Karpas-422 (cell line): ENCODE data around the gene PDZK1IP1. TPM values are rescaled to one million over a fixed set of nuclear protein-coding genes. Genes with fewer than 3 reads are reported as not detected.

ENCODE experiments used
- DNase-seq: peaks from one replicate; pipeline ENCODE4 v3.0.0-alpha.2; 2015
- H2AFZ ChIP-seq: fragments of 200-600 bp; sonication (generic); 2 replicates; pipeline ENCODE4 v1.6.1; 2014; ENCODE audit warnings: antibody characterized with exemption, low read length, mixed read lengths
- H3K27ac ChIP-seq: fragments of 200-600 bp; sonication (generic); 2 replicates; pipeline ENCODE4 v1.5.1; 2014; ENCODE audit warnings: mild to moderate bottlenecking, low read length, moderate library complexity
- H3K27me3 ChIP-seq: fragments of 200-600 bp; sonication (generic); 2 replicates; pipeline ENCODE4 v1.6.1; 2014; ENCODE audit warnings: low read length, mixed read lengths
- H3K36me3 ChIP-seq: fragments of 200-600 bp; sonication (generic); 2 replicates; pipeline ENCODE4 v1.6.1; 2014; ENCODE audit warnings: low read length, mixed read lengths; ENCODE audit not compliant: insufficient read depth
- H3K4me1 ChIP-seq: fragments of 200-600 bp; sonication (generic); 2 replicates; pipeline ENCODE4 v1.6.1; 2014; ENCODE audit warnings: mild to moderate bottlenecking, low read length, mixed read lengths
- H3K4me2 ChIP-seq: fragments of 200-600 bp; sonication (generic); 2 replicates; pipeline ENCODE4 v1.6.1; 2014; ENCODE audit warnings: low read length, low read depth, mild to moderate bottlenecking; ENCODE audit not compliant: poor library complexity, severe bottlenecking
- H3K4me3 ChIP-seq: fragments of 200-600 bp; sonication (generic); 2 replicates; pipeline ENCODE4 v1.5.1; 2014; ENCODE audit warnings: mild to moderate bottlenecking, antibody characterized with exemption, low read length, mixed read lengths
- H3K79me2 ChIP-seq: fragments of 200-600 bp; sonication (generic); 2 replicates; pipeline ENCODE4 v1.6.1; 2014; ENCODE audit warnings: mild to moderate bottlenecking, low read length, mixed read lengths
- H3K9ac ChIP-seq: fragments of 200-600 bp; sonication (generic); 2 replicates; pipeline ENCODE4 v1.6.0; 2014; ENCODE audit warnings: low read length
- H3K9me2 ChIP-seq: fragments of 200-600 bp; sonication (generic), shearing (Covaris generic); replicated peaks from 2 replicates; pipeline ENCODE4 v1.6.0; 2014; ENCODE audit warnings: mild to moderate bottlenecking, low read length, moderate library complexity; ENCODE audit not compliant: insufficient read depth
- H3K9me3 ChIP-seq: fragments of 300-700, 200-600 bp; sonication (generic); 2 replicates; pipeline ENCODE4 v1.6.1; 2014; ENCODE audit warnings: low read length, mixed read lengths
- H4K20me1 ChIP-seq: fragments of 200-600 bp; sonication (generic); 2 replicates; pipeline ENCODE4 v1.6.1; 2014; ENCODE audit warnings: mild to moderate bottlenecking, antibody characterized with exemption, low read length, low read depth; ENCODE audit not compliant: insufficient read depth
- total RNA-seq: library from RNA; depleted of rRNA; stranded (reverse); fragments of >200 nt; shearing (Covaris generic); gene quantifications from 2 replicates; pipeline ENCODE4 v1.2.3, GENCODE V29; 2014; ENCODE audit warnings: low replicate concordance

PDZK1IP1 gene
- total RNA-seq, 1 experiment from 2014 or later, result not detected

DNA sequence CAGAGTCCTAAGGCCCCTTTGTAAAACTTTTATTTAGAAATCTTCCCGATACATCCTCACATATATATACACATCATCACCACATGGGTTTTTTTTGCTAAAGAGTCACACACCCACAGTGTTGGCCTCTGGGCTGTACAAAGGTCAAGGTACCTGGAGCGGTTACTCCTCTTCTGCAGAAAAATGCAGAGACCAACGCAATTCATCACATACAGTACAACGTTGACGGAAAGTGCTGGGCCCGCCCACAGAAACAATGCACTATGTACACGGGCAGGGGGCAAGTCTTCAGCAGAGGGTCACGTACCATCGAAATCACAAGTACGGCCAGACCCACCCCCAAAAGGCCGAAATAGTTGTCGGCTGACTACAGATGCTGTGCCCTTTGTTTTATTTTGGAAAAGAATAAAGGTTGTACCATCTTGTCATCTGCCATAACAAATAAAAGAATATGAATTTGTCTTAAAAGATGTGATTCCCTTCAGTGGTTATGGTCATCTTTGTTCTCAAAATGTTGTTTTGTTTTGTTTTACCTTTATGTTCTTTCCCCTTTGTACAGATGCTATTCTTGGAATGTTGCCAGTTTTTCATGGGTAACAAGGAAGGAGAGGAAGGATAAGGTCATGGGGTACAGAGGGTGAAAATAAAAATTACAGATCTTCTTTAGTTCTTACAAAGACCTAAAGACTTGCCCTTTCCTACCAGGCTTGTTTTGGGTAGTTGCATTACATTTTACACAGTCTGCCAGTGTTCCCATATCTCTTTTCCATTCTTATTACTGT lies 26.6 kb upstream of the PDZK1IP1 start:
- H3K27ac ChIP-seq, result no peak overlapping the region
- DNase-seq, result no peak
- H3K4me2 ChIP-seq, result no peak overlapping the region
- no peaks in the 10 kb centered on the region for H3K9me2 ChIP-seq
- no peaks in the 10 kb centered on the region for H3K36me3 ChIP-seq
- H3K9ac ChIP-seq, result no peak overlapping the region
- H3K4me1 ChIP-seq, result no peaks in the 10 kb centered on the region
- H2AFZ ChIP-seq, result no peak overlapping the region
- H4K20me1 ChIP-seq, result no peaks in the 10 kb centered on the region
- H3K27me3 ChIP-seq, result no peaks in the 10 kb centered on the region
- H3K79me2 ChIP-seq, result no peaks in the 10 kb centered on the region
- H3K4me3 ChIP-seq, result no peak overlapping the region
- H3K9me3 ChIP-seq, result no peaks in the 10 kb centered on the region

DNA sequence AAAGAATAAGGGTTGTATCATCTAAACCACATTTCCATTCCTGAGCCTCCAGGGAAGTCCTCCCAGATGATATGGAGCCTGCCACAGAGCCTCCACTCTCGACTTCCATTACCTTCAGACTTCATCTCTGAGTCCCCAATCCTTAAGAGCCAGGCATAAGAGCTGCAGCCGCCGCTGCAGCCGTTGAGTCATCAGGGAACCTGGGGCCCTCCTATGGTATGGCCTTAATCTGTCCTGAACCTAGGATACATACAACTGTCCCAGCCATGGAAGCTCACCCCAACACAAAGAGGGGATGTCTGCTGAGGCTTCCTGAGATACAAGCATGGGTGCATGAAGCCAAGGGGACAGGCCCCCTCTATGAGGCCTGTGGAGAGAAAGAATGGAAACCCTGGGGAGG lies 25.9 kb upstream of the PDZK1IP1 start:
- DNase-seq, result no peak
- H3K4me2 ChIP-seq, result no peak overlapping the region

DNA sequence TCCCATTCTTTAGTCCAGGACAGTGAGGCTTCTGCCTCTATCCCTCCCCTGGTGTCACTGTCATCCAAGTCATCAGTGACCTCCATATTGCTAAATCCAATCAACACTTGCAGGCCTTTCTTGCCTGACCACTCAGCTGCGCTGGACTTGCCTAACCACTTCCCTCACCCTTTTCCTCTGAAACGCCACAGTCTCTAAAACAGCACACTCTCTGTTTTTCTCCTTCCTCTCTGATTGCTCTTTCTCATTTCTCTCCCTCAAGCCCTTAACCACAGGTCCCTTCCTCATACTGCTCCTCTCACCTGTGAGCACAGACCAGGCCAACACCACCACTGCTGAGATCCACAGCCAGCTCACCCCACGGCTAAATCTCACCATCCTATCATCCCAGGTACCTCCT lies 24.7 kb upstream of the PDZK1IP1 start:
- Histone ChIP-seq H3K36me3 (no peaks in the 10 kb centered on the region), H3K9me2 (no peaks in the 10 kb centered on the region), H2AFZ (no peak overlapping the region), H3K4me2 (no peak overlapping the region), H4K20me1 (no peaks in the 10 kb centered on the region), H3K79me2 (no peaks in the 10 kb centered on the region), H3K9ac (no peak overlapping the region), H3K27me3 (no peaks in the 10 kb centered on the region), H3K4me1 (no peaks in the 10 kb centered on the region), H3K9me3 (no peaks in the 10 kb centered on the region), H3K4me3 (no peak overlapping the region), H3K27ac (no peak overlapping the region)
- no peak for DNase-seq

More for the DNA sequence above, 25.9 kb upstream of the PDZK1IP1 start:
- Histone ChIP-seq H3K9me3 (no peaks in the 10 kb centered on the region), H3K27me3 (no peaks in the 10 kb centered on the region), H3K4me1 (no peaks in the 10 kb centered on the region), H3K36me3 (no peaks in the 10 kb centered on the region), H4K20me1 (no peaks in the 10 kb centered on the region), H2AFZ (no peak overlapping the region), H3K79me2 (no peaks in the 10 kb centered on the region), H3K27ac (no peak overlapping the region), H3K9ac (no peak overlapping the region), H3K9me2 (no peaks in the 10 kb centered on the region), H3K4me3 (no peak overlapping the region)

DNA sequence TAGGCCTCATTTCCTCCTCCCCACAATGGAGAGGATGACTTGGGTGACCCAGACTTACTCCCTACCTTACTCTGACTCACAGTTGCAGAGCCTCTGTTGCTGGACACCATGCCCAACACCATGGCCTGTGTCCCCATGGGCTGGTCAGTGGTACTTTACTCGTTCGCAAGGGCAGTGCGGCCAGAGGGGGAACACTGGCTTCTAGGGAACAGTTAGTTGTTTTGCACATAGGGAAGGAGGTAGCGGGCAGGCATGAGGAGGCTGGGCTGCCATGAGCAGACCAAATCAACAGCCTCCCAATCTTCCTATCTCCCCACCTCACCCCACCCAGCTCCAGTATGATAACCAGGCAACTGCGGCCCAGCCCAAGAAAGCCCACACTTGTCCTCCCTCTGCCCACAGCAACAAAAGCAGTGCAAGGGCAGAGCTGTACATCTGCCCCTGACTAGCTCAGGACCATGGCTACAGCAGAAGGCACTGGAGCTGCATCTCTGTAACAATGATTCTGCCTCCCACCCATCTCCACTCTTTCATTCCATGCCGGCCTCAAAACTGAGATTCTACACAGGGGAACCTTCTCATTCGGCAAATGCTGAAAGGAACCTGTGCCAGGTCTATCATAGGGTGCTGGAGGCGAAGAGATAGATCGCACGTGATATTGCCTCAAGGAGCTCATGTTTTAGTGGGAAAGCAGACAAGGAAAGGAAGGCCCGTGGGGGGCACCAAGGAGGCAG lies 23.6 kb upstream of the PDZK1IP1 start:
- H4K20me1 ChIP-seq, result no peaks in the 10 kb centered on the region

DNA sequence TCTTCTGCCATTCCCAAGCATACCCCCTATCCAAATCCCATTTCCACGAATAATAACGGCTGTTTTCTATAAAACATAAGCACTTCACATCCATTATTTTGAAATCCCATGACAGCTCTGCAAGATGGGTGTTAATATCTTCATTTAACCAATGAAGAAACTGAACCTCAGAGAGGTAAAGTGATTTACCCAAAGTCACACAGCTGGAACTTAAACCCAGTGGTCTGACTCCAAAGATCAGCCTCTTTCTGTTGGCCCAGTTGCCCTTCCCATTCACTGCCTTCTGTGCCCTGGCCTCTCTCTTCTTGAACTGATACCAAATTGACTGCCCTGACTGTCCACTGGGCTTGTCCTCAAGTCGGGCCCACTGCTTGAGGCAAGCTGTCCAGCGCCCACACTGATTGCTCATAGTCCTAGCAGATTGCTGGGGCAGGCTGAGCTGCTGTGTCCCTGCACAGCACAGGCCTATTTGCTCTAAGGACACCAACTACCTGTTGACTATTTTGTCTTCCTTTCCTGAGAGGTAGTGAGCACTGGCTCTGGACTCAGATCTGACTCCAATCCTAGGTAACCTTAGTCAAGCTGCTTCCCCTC lies 22.9 kb upstream of the PDZK1IP1 start:
- H3K9ac ChIP-seq, result no peak overlapping the region
- H3K4me3 ChIP-seq, result no peak overlapping the region
- DNase-seq, result no peak
- no peaks in the 10 kb centered on the region for H4K20me1 ChIP-seq
- no peaks in the 10 kb centered on the region for H3K9me2 ChIP-seq
- H3K27ac ChIP-seq, result no peak overlapping the region
- H3K79me2 ChIP-seq, result no peaks in the 10 kb centered on the region
- no peaks in the 10 kb centered on the region for H3K9me3 ChIP-seq
- no peaks in the 10 kb centered on the region for H3K36me3 ChIP-seq
- no peak overlapping the region for H2AFZ ChIP-seq
- H3K27me3 ChIP-seq, result no peaks in the 10 kb centered on the region
- no peak overlapping the region for H3K4me2 ChIP-seq
- no peaks in the 10 kb centered on the region for H3K4me1 ChIP-seq

More for the DNA sequence above, 23.6 kb upstream of the PDZK1IP1 start:
- Histone ChIP-seq H3K9me3 (no peaks in the 10 kb centered on the region), H3K27ac (no peak overlapping the region), H3K27me3 (no peaks in the 10 kb centered on the region), H3K36me3 (no peaks in the 10 kb centered on the region), H3K9me2 (no peaks in the 10 kb centered on the region), H3K4me1 (no peaks in the 10 kb centered on the region), H3K9ac (no peak overlapping the region), H2AFZ (no peak overlapping the region), H3K4me3 (no peak overlapping the region), H3K79me2 (no peaks in the 10 kb centered on the region), H3K4me2 (no peak overlapping the region)
- no peak for DNase-seq

DNA sequence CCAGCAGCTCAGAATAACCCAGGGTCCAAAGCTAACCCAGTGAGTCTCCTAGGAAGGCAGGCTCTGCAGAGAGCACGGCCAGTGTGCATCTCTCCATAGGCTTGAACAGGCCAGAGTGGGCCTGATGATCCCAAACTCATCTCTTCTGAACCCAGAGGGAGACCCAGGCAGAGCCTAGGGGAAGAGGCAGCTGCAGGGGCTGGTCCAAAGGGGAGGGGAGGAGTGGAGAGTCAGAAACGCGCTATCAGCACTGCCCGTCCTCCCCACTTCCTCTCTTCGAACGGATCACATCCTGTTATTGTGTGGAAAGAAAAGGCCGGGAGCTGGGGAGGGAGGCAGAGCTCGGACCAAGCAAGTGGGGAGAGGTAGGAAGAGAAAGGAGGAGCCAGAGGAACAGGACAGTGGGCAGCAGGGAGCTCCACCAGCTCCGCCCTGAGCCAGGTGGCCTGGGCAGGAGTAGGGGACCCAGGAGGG lies 22.0 kb upstream of the PDZK1IP1 start:
- Histone ChIP-seq H3K4me1 (no peaks in the 10 kb centered on the region), H3K9me2 (no peaks in the 10 kb centered on the region), H3K4me3 (no peak overlapping the region), H2AFZ (no peak overlapping the region), H4K20me1 (no peaks in the 10 kb centered on the region), H3K79me2 (no peaks in the 10 kb centered on the region), H3K27me3 (no peaks in the 10 kb centered on the region), H3K4me2 (no peak overlapping the region), H3K9me3 (no peaks in the 10 kb centered on the region), H3K9ac (no peak overlapping the region), H3K27ac (no peak overlapping the region), H3K36me3 (no peaks in the 10 kb centered on the region)
- no peak for DNase-seq

DNA sequence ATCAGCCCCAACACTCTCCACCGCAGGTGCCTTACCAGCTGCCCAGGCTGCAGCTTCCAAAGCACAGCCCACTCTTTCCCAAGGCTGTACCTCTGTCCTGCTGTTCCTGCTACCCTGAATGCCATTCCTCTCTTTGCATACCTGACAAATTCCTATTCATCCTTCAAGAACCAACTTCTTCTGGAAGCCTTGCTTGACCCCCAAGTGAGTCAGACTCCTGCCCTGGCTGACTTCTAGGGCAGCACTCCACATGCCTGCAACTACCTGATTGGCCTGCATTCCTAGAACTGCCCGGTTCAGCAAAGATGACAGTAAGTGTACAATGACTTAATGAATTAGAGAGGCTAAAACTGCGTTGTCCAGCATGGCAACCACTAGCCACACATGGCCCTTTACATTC lies 20.8 kb upstream of the PDZK1IP1 start:
- Histone ChIP-seq H3K4me2 (no peak overlapping the region), H3K4me1 (no peaks in the 10 kb centered on the region), H3K9me2 (no peaks in the 10 kb centered on the region), H4K20me1 (no peaks in the 10 kb centered on the region), H3K9ac (no peak overlapping the region), H2AFZ (no peak overlapping the region), H3K4me3 (no peak overlapping the region), H3K79me2 (no peaks in the 10 kb centered on the region), H3K27ac (no peak overlapping the region), H3K36me3 (no peaks in the 10 kb centered on the region), H3K27me3 (no peaks in the 10 kb centered on the region), H3K9me3 (no peaks in the 10 kb centered on the region)
- DNase-seq, result no peak

DNA sequence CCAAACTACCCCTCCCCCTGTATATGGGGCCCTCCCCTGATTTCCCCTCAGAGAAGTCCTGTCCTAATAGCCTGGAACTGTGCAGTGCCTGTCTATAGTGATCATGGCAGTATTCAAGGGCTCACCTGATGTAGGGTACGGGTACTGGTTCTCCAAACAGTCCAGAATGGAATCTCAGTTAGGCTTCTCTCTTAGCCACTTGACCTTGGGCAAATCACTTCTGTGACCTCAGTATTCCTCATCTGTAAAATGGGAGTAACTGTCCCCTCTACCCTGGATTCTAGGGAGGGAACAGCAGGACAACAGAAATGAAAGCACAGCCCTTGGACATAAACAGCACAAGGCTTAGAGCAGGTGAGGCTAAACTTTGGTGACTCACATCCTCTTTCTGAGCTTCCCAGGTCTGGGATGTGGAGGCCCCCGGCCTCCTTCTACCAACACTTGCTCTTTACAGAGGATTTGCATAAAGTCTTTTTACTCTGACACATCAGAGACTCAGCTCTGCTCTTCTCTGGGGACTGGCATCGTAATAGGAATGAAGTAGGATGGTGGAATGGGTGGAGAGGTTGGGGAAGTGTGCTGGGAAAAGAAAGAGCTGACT lies 20.0 kb upstream of the PDZK1IP1 start:
- H3K27me3 ChIP-seq, result no peaks in the 10 kb centered on the region
- no peak overlapping the region for H3K27ac ChIP-seq
- no peak overlapping the region for H3K4me2 ChIP-seq
- DNase-seq, result no peak
- H3K9me2 ChIP-seq, result no peaks in the 10 kb centered on the region
- H3K9me3 ChIP-seq, result no peaks in the 10 kb centered on the region
- H4K20me1 ChIP-seq, result no peaks in the 10 kb centered on the region
- H3K79me2 ChIP-seq, result no peaks in the 10 kb centered on the region
- no peak overlapping the region for H3K9ac ChIP-seq
- H3K36me3 ChIP-seq, result no peaks in the 10 kb centered on the region
- H3K4me1 ChIP-seq, result no peaks in the 10 kb centered on the region
- no peak overlapping the region for H3K4me3 ChIP-seq
- H2AFZ ChIP-seq, result no peak overlapping the region
